HG03342 (cell line): Measurements from ENCODE around the gene GRHPR.
"Not testable (repeated sequence)": the region's sequence is repeated elsewhere in the genome, so short reads cannot be mapped to it uniquely, and the experiment has no call there.

Source experiments
- ATAC-seq: cut with Tn5 transposase; IDR thresholded peaks from one replicate; pipeline ENCODE4 v1.9.1; 2021; ENCODE audit warnings: mild to moderate bottlenecking, moderate library complexity; ENCODE audit not compliant: unreplicated experiment

Gene GRHPR

GRCh38 chr9:37420271-37421215, 2.0 kb upstream of the GRHPR start:
- no peak for ATAC-seq

- no peak for ATAC-seq
Measured at GRCh38 chr9:37421914-37422288, 595 bp upstream of the GRHPR start.

GRCh38 chr9:37423508-37423907, 1.0 kb downstream of the GRHPR start:
- ATAC-seq: no peak

GRCh38 chr9:37424204-37424685, 1.7 kb downstream of the GRHPR start:
- ATAC-seq: no peak

- ATAC-seq: no peak
Measured at GRCh38 chr9:37424686-37425297, 2.3 kb downstream of the GRHPR start.

- no peak for ATAC-seq
Measured at GRCh38 chr9:37425298-37425752, 2.8 kb downstream of the GRHPR start.

GRCh38 chr9:37426431-37426830, 3.9 kb downstream of the GRHPR start:
- not testable (repeated sequence) for ATAC-seq

- no peak for ATAC-seq
Measured at GRCh38 chr9:37426846-37427245, 4.3 kb downstream of the GRHPR start.

- ATAC-seq: no peak
Measured at GRCh38 chr9:37428345-37428744, 5.8 kb downstream of the GRHPR start.

- ATAC-seq: no peak
Measured at GRCh38 chr9:37429441-37430285, 7.2 kb downstream of the GRHPR start.

- ATAC-seq: no peak
Measured at GRCh38 chr9:37430841-37431597, 8.5 kb downstream of the GRHPR start.

- ATAC-seq: no peak
Measured at GRCh38 chr9:37432020-37432419, 9.5 kb downstream of the GRHPR start.

- ATAC-seq: no peak
Measured at GRCh38 chr9:37433867-37434371, 11.4 kb downstream of the GRHPR start.

GRCh38 chr9:37436540-37436939, 14.0 kb downstream of the GRHPR start:
- no peak for ATAC-seq

- ATAC-seq: no peak
Measured at GRCh38 chr9:37437010-37437409, 14.5 kb downstream of the GRHPR start.

- ATAC-seq: no peak
Measured at GRCh38 chr9:37437621-37438020, 15.1 kb downstream of the GRHPR start.

- no peak for ATAC-seq
Measured at GRCh38 chr9:37438359-37438758, 15.9 kb downstream of the GRHPR start.

- no peak for ATAC-seq
Measured at GRCh38 chr9:37441776-37442370, 19.4 kb downstream of the GRHPR start.

- no peak for ATAC-seq
Measured at GRCh38 chr9:37442556-37442955, 20.1 kb downstream of the GRHPR start.

- ATAC-seq: no peak
Measured at GRCh38 chr9:37443566-37443965, 21.1 kb downstream of the GRHPR start.
